WTC11 (cell line): ENCODE data around the gene MYOCOS.

Experiments used
- ATF6 ChIP-seq: sonication (generic); formaldehyde crosslinking; IDR thresholded peaks from 2 replicates; pipeline ENCODE4 v1.8.1; 2023; ENCODE audit warnings: mild to moderate bottlenecking, missing genetic modification reagents
- CREB1 ChIP-seq: sonication (generic); formaldehyde crosslinking; IDR thresholded peaks from 2 replicates; pipeline ENCODE4 v1.8.0; 2023; ENCODE audit warnings: mild to moderate bottlenecking, missing genetic modification reagents
- CTCF ChIP-seq: fragments of 200-600 bp; IDR thresholded peaks from 2 replicates; pipeline ENCODE4 v1.8.0; 2022; ENCODE audit warnings: antibody characterized with exemption
- E2F5 ChIP-seq: sonication (generic); formaldehyde crosslinking; IDR thresholded peaks from 2 replicates; pipeline ENCODE4 v1.8.1; 2022; ENCODE audit warnings: mild to moderate bottlenecking, moderate library complexity, missing genetic modification reagents
- NR3C1 ChIP-seq: sonication (generic); formaldehyde crosslinking; conservative IDR thresholded peaks from 2 replicates; pipeline ENCODE4 v1.8.1; 2023; ENCODE audit warnings: low read depth, mild to moderate bottlenecking, missing genetic modification reagents
- TCF7 ChIP-seq: sonication (generic); formaldehyde crosslinking; IDR thresholded peaks from 2 replicates; pipeline ENCODE4 v1.8.0; 2022; ENCODE audit warnings: mild to moderate bottlenecking, low read depth, missing genetic modification reagents, moderate library complexity
- ZNF138 ChIP-seq: sonication (generic); formaldehyde crosslinking; conservative IDR thresholded peaks from 2 replicates; pipeline ENCODE4 v1.8.1; 2022; ENCODE audit warnings: mild to moderate bottlenecking, moderate library complexity, missing genetic modification reagents
- ZNF219 ChIP-seq: sonication (generic); formaldehyde crosslinking; IDR thresholded peaks from 2 replicates; pipeline ENCODE4 v1.8.0; 2023; ENCODE audit warnings: missing genetic modification reagents, mild to moderate bottlenecking, borderline replicate concordance
- TF ChIP-seq, protein P1 (sequence below): sonication (generic); formaldehyde crosslinking; IDR thresholded peaks from 2 replicates; pipeline ENCODE4 v1.8.0; 2022; ENCODE audit warnings: missing genetic modification reagents
- TF ChIP-seq, protein P2 (sequence below): sonication (generic); formaldehyde crosslinking; IDR thresholded peaks from 2 replicates; pipeline ENCODE4 v1.8.0; 2022; ENCODE audit warnings: mild to moderate bottlenecking, missing genetic modification reagents
- TF ChIP-seq, protein P3 (sequence below): sonication (generic); formaldehyde crosslinking; IDR thresholded peaks from 2 replicates; pipeline ENCODE4 v1.8.1; 2023; ENCODE audit warnings: mild to moderate bottlenecking, moderate library complexity, missing genetic modification reagents
- TF ChIP-seq, protein P4 (sequence below): sonication (generic); formaldehyde crosslinking; conservative IDR thresholded peaks from 2 replicates; pipeline ENCODE4 v1.8.1; 2022; ENCODE audit warnings: mild to moderate bottlenecking, missing genetic modification reagents
- TF ChIP-seq, protein P5 (sequence below): fragments of 250-450 bp; sonication (Bioruptor Pico); conservative IDR thresholded peaks from 2 replicates; pipeline ENCODE4 v1.9.0; 2021; ENCODE audit warnings: mild to moderate bottlenecking
- TF ChIP-seq, protein P6 (sequence below): sonication (generic); formaldehyde crosslinking; IDR thresholded peaks from 2 replicates; pipeline ENCODE4 v1.8.1; 2023; ENCODE audit warnings: mild to moderate bottlenecking, missing genetic modification reagents, moderate library complexity

DNA sequence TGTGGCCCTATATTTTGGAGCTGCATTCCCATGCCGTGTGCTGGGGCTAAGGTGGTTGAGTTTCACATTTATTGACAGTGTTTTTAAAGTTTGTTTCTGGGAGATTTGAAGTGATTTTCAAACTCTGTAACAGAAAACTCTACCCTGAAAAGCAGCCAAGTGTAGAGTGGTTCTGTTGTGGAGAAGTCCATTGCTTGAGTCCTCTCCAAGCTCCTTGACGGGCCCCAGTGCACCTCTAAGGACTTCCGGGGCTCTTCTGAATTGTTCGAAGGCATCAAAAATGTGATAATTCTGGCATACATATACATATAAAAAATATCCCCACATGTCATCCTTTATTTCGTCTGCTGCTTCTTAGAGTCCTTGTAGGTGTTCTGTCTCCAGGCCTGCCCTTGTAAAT, 5.0 kb downstream of the MYOCOS start:
- TF ChIP-seq, protein P1, sequence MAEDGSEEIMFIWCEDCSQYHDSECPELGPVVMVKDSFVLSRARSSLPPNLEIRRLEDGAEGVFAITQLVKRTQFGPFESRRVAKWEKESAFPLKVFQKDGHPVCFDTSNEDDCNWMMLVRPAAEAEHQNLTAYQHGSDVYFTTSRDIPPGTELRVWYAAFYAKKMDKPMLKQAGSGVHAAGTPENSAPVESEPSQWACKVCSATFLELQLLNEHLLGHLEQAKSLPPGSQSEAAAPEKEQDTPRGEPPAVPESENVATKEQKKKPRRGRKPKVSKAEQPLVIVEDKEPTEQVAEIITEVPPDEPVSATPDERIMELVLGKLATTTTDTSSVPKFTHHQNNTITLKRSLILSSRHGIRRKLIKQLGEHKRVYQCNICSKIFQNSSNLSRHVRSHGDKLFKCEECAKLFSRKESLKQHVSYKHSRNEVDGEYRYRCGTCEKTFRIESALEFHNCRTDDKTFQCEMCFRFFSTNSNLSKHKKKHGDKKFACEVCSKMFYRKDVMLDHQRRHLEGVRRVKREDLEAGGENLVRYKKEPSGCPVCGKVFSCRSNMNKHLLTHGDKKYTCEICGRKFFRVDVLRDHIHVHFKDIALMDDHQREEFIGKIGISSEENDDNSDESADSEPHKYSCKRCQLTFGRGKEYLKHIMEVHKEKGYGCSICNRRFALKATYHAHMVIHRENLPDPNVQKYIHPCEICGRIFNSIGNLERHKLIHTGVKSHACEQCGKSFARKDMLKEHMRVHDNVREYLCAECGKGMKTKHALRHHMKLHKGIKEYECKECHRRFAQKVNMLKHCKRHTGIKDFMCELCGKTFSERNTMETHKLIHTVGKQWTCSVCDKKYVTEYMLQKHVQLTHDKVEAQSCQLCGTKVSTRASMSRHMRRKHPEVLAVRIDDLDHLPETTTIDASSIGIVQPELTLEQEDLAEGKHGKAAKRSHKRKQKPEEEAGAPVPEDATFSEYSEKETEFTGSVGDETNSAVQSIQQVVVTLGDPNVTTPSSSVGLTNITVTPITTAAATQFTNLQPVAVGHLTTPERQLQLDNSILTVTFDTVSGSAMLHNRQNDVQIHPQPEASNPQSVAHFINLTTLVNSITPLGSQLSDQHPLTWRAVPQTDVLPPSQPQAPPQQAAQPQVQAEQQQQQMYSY (CRISPR knock-in tag), result no peak
- TF ChIP-seq, protein P2, sequence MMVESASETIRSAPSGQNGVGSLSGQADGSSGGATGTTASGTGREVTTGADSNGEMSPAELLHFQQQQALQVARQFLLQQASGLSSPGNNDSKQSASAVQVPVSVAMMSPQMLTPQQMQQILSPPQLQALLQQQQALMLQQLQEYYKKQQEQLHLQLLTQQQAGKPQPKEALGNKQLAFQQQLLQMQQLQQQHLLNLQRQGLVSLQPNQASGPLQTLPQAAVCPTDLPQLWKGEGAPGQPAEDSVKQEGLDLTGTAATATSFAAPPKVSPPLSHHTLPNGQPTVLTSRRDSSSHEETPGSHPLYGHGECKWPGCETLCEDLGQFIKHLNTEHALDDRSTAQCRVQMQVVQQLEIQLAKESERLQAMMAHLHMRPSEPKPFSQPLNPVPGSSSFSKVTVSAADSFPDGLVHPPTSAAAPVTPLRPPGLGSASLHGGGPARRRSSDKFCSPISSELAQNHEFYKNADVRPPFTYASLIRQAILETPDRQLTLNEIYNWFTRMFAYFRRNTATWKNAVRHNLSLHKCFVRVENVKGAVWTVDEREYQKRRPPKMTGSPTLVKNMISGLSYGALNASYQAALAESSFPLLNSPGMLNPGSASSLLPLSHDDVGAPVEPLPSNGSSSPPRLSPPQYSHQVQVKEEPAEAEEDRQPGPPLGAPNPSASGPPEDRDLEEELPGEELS (CRISPR knock-in tag), result no peak
- TF ChIP-seq, protein P3, sequence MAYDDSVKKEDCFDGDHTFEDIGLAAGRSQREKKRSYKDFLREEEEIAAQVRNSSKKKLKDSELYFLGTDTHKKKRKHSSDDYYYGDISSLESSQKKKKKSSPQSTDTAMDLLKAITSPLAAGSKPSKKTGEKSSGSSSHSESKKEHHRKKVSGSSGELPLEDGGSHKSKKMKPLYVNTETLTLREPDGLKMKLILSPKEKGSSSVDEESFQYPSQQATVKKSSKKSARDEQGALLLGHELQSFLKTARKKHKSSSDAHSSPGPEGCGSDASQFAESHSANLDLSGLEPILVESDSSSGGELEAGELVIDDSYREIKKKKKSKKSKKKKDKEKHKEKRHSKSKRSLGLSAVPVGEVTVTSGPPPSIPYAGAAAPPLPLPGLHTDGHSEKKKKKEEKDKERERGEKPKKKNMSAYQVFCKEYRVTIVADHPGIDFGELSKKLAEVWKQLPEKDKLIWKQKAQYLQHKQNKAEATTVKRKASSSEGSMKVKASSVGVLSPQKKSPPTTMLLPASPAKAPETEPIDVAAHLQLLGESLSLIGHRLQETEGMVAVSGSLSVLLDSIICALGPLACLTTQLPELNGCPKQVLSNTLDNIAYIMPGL (CRISPR knock-in tag), result no peak
- TF ChIP-seq CTCF (no peak), E2F5 (CRISPR knock-in tag) (no peak), ZNF219 (no peak), CREB1 (CRISPR knock-in tag) (no peak), TCF7 (CRISPR knock-in tag) (no peak), NR3C1 (no peak), ZNF138 (CRISPR knock-in tag) (no peak), ATF6 (CRISPR knock-in tag) (no peak)
- TF ChIP-seq, protein P4, sequence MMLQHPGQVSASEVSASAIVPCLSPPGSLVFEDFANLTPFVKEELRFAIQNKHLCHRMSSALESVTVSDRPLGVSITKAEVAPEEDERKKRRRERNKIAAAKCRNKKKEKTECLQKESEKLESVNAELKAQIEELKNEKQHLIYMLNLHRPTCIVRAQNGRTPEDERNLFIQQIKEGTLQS (CRISPR knock-in tag), result no peak
- TF ChIP-seq, protein P5, sequence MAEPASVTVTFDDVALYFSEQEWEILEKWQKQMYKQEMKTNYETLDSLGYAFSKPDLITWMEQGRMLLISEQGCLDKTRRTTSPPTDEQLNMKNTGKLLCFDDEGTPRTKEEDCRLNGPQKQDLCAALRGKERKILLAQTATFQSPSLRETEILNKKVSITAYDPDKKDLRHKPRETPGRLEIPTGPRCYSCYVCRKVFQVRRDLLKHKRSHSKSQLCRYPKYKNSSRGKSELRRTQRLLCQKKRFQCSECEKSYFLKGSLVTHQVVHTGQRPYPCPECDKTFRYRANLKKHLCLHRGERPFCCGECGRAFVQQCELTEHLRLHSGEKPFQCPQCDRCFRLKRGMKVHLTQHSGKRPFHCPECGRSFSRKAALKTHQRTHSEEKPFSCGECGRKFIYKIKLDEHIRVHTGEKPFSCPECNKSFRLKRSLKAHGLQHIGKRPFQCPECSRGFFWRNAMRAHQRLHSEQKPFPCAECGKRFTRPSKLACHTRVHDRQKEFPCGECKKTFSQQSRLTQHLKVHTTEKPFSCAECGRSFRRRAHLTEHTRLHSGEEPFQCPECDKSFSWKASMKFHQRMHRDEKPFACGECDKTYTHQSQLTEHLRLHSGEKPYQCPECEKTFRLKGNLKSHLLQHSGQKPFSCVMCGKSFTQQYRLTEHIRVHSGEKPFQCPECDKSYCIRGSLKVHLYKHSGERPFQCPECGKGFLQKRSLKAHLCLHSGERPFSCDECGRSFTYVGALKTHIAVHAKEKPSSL (CRISPR knock-in tag), result no peak
- TF ChIP-seq, protein P6, sequence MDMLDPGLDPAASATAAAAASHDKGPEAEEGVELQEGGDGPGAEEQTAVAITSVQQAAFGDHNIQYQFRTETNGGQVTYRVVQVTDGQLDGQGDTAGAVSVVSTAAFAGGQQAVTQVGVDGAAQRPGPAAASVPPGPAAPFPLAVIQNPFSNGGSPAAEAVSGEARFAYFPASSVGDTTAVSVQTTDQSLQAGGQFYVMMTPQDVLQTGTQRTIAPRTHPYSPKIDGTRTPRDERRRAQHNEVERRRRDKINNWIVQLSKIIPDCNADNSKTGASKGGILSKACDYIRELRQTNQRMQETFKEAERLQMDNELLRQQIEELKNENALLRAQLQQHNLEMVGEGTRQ (CRISPR knock-in tag), result no peak
